Muscle of leg (tissue), 11 donors: ENCODE data around the gene STEAP3. TPM values are rescaled to one million over a fixed set of nuclear protein-coding genes. Genes with fewer than 3 reads are reported as not detected.

Source experiments
- DNase-seq: peaks from one replicate; pipeline ENCODE4 v3.0.0; 2013
- H3K27ac ChIP-seq: one replicate; pipeline ENCODE4 v1.5.1; 2013; ENCODE audit warnings: mild to moderate bottlenecking, low read length, control low read depth
- H3K27me3 ChIP-seq: one replicate; pipeline ENCODE4 v1.6.1; 2013; ENCODE audit warnings: low read length; ENCODE audit not compliant: control insufficient read depth, insufficient read depth
- H3K36me3 ChIP-seq: one replicate; pipeline ENCODE4 v1.6.1; 2013; ENCODE audit warnings: low read length; ENCODE audit not compliant: control insufficient read depth, insufficient read depth
- H3K4me1 ChIP-seq: one replicate; pipeline ENCODE4 v1.6.1; 2013; ENCODE audit warnings: low read length; ENCODE audit not compliant: control insufficient read depth, insufficient read depth
- H3K4me3 ChIP-seq: one replicate; pipeline ENCODE4 v1.5.1; 2013; ENCODE audit warnings: low read length, control low read depth
- H3K9me3 ChIP-seq: replicated peaks from 2 replicates; pipeline ENCODE4 v1.6.1; 2013; ENCODE audit warnings: low read depth, low read length; ENCODE audit not compliant: control insufficient read depth
- WGBS: methylation state at CpG from one replicate; pipeline ENCODE4 v1.1.5; 2013; ENCODE audit warnings: missing lambda C conversion rate; ENCODE audit not compliant: insufficient coverage; 5-methylcytosine and 5-hydroxymethylcytosine counted together
- polyA plus RNA-seq, 8 donors: library from polyadenylated mRNA; unstranded; fragments of 120-200 nt; gene quantifications; one replicate each; pipeline versions ENCODE4 v1.2.1 to v1.2.3, GENCODE V29; 2013; ENCODE audit warnings: inconsistent platforms in 1 of 8, low replicate concordance in 1 of 8; ENCODE audit not compliant: insufficient read length in 8 of 8, insufficient read depth in 1 of 8
- total RNA-seq: library from RNA; stranded (reverse); fragments of 120-200 nt; gene quantifications from one replicate; pipeline ENCODE4 v1.2.4, GENCODE V29; 2013

The STEAP3 gene
- total and polyA plus RNA-seq, 9 donors, result 8.0 to 21.0 (median 14.1) TPM

GRCh38 chr2:119212139-119212800 is 11.4 kb upstream of the STEAP3 start:
- no peaks in the 10 kb centered on the region for H3K4me1 ChIP-seq
- peak; percentile 25 for DNase-seq
- WGBS, result 34% methylated on average over 8 of the region's 10 CpGs
- no peaks in the 10 kb centered on the region for H3K36me3 ChIP-seq
- no peak overlapping the region for H3K27ac ChIP-seq
- no peak overlapping the region for H3K4me3 ChIP-seq
- peaks cover 2% of the 10 kb centered on the region for H3K27me3 ChIP-seq
- no peaks in the 10 kb centered on the region for H3K9me3 ChIP-seq

GRCh38 chr2:119214453-119215037 is 9.1 kb upstream of the STEAP3 start:
- H3K4me1 ChIP-seq, result peaks cover 8% of the 10 kb centered on the region
- 92% methylated on average over 2 of the region's 3 CpGs for WGBS
- no peak overlapping the region for H3K27ac ChIP-seq
- DNase-seq, result no peak
- no peaks in the 10 kb centered on the region for H3K36me3 ChIP-seq
- H3K27me3 ChIP-seq, result peaks cover 4% of the 10 kb centered on the region
- H3K9me3 ChIP-seq, result no peaks in the 10 kb centered on the region
- no peak overlapping the region for H3K4me3 ChIP-seq

- Histone ChIP-seq H3K4me1 (peaks cover 8% of the 10 kb centered on the region), H3K4me3 (no peak overlapping the region), H3K27ac (no peak overlapping the region), H3K9me3 (no peaks in the 10 kb centered on the region), H3K36me3 (no peaks in the 10 kb centered on the region), H3K27me3 (peaks cover 2% of the 10 kb centered on the region)
- no peak for DNase-seq
- WGBS, result 75% methylated on average over 5 of the region's 5 CpGs
Observed at GRCh38 chr2:119216994-119217393, 6.6 kb upstream of the STEAP3 start.

GRCh38 chr2:119218478-119219064 is 5.1 kb upstream of the STEAP3 start:
- Histone ChIP-seq H3K27ac (no peak overlapping the region), H3K4me3 (no peak overlapping the region)
- 75% methylated on average over 1 of the region's 6 CpGs for WGBS

GRCh38 chr2:119219873-119220272 is 3.8 kb upstream of the STEAP3 start:
- H3K4me1 ChIP-seq, result peaks cover 22% of the 10 kb centered on the region
- no peaks in the 10 kb centered on the region for H3K9me3 ChIP-seq
- H3K36me3 ChIP-seq, result no peaks in the 10 kb centered on the region
- DNase-seq, result no peak
- H3K4me3 ChIP-seq, result no peak overlapping the region
- H3K27me3 ChIP-seq, result peaks cover 14% of the 10 kb centered on the region
- WGBS, result 76% methylated on average over 2 of the region's 6 CpGs
- H3K27ac ChIP-seq, result no peak overlapping the region

More at GRCh38 chr2:119218478-119219064, 5.1 kb upstream of the STEAP3 start:
- Histone ChIP-seq H3K36me3 (no peaks in the 10 kb centered on the region), H3K27me3 (peaks cover 4% of the 10 kb centered on the region), H3K9me3 (no peaks in the 10 kb centered on the region), H3K4me1 (peaks cover 12% of the 10 kb centered on the region)
- peak; percentile 69 for DNase-seq

GRCh38 chr2:119220720-119221301 is 2.8 kb upstream of the STEAP3 start:
- no CpG with 5 or more reads among the region's 2 CpGs for WGBS
- H3K27me3 ChIP-seq, result peaks cover 20% of the 10 kb centered on the region

GRCh38 chr2:119221609-119222008 is 2.0 kb upstream of the STEAP3 start:
- H3K4me3 ChIP-seq, result no peak overlapping the region
- H3K4me1 ChIP-seq, result peaks cover 26% of the 10 kb centered on the region
- H3K27ac ChIP-seq, result no peak overlapping the region
- DNase-seq, result no peak
- peaks cover 27% of the 10 kb centered on the region for H3K27me3 ChIP-seq
- WGBS, result 29% methylated on average over 4 of the region's 5 CpGs
- no peaks in the 10 kb centered on the region for H3K36me3 ChIP-seq
- H3K9me3 ChIP-seq, result no peaks in the 10 kb centered on the region

More at GRCh38 chr2:119220720-119221301, 2.8 kb upstream of the STEAP3 start:
- DNase-seq, result no peak
- H3K4me3 ChIP-seq, result no peak overlapping the region
- no peak overlapping the region for H3K27ac ChIP-seq
- H3K9me3 ChIP-seq, result no peaks in the 10 kb centered on the region
- H3K36me3 ChIP-seq, result no peaks in the 10 kb centered on the region
- H3K4me1 ChIP-seq, result peaks cover 26% of the 10 kb centered on the region

- DNase-seq, result no peak
- no peaks in the 10 kb centered on the region for H3K9me3 ChIP-seq
- H3K27ac ChIP-seq, result no peak overlapping the region
- H3K4me3 ChIP-seq, result no peak overlapping the region
- H3K27me3 ChIP-seq, result peaks cover 27% of the 10 kb centered on the region
- no peaks in the 10 kb centered on the region for H3K36me3 ChIP-seq
- peaks cover 26% of the 10 kb centered on the region for H3K4me1 ChIP-seq
- WGBS, result 89% methylated on average over 1 of the region's 2 CpGs
Observed at GRCh38 chr2:119222213-119222612, 1.4 kb upstream of the STEAP3 start.

GRCh38 chr2:119222863-119223520 is 642 bp upstream of the STEAP3 start:
- peak overlapping the region; percentile 17 for H3K4me3 ChIP-seq
- H3K36me3 ChIP-seq, result no peaks in the 10 kb centered on the region
- H3K4me1 ChIP-seq, result peaks cover 26% of the 10 kb centered on the region
- H3K27me3 ChIP-seq, result peaks cover 27% of the 10 kb centered on the region
- WGBS, result 64% methylated on average over 19 of the region's 22 CpGs
- no peaks in the 10 kb centered on the region for H3K9me3 ChIP-seq
- no peak for DNase-seq
- H3K27ac ChIP-seq, result no peak overlapping the region
